NCI-H1417 (cell line): ENCODE data around the gene FBN1.

Source experiments
- DNase-seq, 3 experiments: peaks; one replicate each; lab custom pipeline; 2025; lab: John Stamatoyannopoulos, UW

The FBN1 gene

DNA sequence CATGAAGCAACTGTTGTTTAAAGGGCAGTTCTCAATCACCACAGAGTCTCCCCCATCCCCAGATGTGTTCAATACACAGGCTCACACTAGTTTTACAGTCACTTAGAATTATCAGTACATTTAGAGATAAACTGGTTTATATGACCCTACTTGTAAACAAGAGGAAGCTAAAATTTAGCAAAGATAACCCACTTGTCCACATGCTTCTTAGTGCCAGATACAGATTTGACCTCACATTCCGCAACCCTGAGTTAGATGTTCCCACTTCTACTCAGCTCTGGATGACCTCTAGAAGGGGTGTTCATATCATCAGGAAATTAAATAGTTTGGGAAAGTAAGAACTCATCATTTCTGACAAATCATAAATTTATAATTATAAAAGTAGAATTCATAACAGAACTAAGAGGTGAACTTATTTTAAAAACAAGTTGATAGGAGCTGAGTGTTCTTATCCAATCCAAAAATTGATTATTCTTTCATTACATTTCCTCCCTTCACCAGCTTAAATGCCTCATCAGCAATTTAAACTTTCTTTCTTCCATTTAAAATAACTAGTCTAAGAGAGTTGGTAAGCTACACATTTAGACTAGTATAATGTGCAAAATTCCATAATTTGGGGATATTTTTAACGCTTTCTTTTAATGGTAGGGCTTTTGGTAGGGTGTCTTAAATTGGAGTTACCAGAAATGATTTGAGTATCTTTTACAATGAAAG is 131.2 kb downstream of the FBN1 start:
- no peak for DNase-seq

DNA sequence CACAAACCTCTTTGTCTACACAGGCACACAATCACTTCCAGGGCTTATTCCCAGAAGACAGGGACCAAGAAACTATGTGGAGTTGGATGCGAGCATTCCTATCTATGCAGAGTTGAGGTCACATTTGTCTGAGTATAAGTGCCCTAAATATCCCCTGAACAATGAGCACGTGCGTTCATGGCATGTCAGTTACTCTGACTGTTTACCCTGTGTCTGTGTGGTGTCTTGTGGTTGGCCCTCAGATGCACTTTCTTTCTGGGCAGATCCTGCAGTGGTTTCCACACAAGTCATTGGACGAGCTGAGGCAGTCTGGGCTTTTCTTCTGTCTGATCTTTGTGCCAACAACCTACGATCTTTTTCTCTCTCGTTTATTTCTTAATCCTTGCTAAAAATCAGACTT is 134.5 kb downstream of the FBN1 start:
- no peak for DNase-seq

DNA sequence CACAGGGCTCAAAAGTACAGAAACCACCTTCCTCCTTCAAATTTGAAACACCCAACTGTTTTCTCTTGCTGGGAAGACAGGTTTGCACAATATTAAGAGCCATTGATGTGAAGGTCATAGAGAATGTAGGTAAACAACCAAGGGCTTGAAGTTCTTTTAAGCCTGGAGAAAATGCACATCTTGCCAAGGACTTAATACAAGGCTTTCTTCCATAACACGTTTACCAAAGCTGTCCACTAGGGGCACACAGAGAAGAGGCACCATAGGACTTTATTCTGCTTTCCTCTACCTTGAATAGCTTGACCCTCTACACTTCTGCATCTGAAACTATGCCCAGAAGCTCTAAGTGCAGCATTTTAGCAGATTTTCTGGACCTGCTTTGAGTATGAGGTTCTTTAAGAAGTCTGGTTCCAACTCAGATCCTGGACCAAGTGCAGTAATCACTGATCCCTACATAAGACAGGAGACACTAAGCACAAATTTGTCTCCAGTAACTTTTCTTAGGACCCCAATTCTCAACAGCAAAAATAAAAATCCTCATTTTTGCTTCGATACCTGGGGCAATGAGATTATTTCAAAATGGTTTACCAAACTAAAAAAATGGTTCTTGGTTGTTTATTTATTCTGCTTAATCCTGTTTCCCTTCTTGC is 138.0 kb downstream of the FBN1 start:
- peak in 1 of 3 experiments; percentile 26 for DNase-seq

DNA sequence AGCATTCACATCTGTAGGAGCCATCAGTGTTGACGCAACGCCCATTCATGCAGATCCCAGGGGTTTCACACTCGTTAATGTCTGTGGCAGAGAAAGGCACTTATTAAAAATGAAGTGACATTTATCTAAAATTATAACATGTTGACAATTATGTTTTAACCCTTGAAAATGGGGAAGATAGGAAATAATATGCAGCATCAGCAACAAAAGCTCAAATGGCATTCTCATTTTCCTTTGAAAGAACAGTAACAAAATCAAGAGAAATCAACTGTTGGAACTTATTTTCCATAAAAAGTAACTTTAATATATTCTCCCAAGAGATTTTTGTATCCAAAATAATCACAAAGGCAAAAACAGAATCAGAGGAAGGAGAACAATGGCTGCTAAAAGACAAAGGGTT is 140.4 kb downstream of the FBN1 start:
- peak in 1 of 3 experiments; percentile 9 for DNase-seq

DNA sequence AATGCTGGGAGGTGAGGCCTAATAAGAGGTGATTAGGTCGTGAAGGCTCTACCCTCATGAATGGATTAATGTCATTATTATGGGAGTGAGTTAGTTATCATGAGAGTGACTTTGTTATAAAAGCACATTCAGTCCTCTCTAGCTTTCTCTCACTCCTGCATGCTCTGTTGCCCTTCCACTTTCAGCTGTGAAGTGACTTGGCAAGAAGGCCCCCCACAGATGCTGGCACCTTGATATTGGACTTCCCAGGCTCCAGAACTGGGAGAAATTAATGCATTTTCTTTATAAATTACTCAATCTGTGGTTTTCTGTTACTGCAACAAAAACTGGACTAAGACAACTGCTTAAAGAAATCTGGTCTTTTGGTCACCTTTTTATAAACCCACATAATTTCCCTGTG is 144.3 kb downstream of the FBN1 start:
- no peak for DNase-seq

DNA sequence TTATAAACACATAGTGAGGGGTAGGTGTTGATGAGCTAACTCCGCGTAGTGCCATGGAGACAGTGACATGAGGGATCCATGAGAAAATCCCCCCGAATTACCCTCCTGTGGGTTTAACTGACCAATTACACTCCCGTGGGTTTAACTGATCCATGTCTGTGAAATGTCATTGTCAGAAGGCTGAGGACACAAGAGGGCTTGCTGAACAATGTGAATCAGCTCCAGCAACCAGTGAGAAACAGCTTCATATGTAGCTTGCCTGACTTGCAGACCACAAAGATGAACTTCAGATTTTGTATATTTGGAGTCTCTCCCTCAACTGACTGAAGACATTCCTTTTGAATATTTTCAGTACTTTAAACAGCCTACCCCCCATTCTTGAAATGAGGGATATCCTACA is 144.9 kb downstream of the FBN1 start:
- no peak for DNase-seq

DNA sequence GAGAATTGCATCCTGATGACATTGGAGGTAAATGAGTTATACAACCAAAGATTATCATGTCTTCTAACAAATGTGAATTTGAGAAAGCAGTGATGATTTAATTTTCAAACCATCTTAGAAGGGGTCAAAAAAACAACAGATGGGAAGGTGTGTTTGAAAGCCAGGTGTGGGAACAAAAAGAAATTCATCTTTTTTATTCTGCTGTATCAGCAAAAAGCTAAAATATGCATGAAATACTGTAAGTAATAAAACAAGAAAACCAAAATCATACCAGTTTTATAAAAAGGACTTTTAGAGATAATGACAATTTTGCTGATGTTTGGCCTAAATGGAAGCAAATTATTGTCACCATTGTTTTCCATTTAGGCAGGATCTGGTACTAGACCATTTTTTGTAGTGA is 145.5 kb downstream of the FBN1 start:
- DNase-seq: no peak

DNA sequence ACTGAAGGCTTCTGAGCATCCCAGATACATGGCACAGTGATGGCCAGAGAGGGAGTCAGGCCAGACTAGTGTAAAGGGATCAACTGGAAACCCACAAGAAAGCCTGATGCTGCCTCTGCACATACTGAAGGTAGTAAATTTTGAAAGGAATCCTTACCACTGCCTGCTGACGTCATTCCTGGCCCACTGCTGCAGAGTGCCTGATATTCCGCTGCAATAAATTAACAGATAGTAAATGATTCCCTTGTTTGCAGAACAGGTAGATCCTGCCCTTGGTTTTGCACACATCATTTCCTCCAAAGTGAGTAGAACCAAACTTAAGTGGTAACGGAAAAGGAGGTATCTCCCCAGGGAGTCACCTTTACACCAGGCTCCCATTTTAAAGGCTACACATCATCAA is 146.7 kb downstream of the FBN1 start:
- peak in 1 of 3 experiments; percentile 73 for DNase-seq

DNA sequence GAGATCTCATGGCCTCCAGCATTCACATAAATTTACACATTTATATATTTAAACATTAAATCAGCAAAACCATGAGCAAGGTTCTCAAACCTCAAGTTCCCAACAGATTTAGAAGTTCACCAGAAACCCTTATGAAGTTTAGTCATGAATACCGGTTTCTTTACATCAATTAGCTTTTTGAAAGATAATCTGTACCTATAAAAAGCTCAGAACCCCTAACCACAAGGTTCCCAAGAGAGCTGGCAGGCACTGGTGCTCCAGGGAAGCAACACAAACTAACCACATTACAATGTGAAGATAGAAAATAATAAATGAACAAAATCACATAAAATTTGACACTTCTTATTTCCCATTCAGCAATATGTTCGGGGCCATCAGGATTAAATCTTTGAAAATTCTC is 150.9 kb downstream of the FBN1 start:
- DNase-seq: no peak

DNA sequence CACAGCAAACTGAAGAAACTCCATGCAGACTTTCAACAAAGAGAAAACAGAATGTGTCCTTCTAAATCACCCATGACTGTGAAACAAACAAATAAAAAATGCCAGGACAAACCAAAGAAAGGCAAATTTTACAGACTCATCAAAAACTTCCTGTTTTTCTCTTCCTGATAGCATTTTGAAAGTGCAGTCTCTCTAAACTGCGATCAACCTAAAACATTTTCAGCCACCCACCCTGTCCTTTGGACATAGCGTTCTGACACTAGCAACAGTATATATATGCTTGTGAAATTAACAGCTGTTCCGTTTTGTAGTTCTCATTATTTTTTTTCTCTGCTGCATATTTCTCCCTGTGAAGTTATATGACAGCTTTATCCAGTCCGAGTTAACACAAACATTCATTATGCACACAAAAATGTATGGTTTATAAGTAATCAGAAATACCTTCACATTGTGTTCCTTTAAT is 151.7 kb downstream of the FBN1 start:
- DNase-seq: no peak

DNA sequence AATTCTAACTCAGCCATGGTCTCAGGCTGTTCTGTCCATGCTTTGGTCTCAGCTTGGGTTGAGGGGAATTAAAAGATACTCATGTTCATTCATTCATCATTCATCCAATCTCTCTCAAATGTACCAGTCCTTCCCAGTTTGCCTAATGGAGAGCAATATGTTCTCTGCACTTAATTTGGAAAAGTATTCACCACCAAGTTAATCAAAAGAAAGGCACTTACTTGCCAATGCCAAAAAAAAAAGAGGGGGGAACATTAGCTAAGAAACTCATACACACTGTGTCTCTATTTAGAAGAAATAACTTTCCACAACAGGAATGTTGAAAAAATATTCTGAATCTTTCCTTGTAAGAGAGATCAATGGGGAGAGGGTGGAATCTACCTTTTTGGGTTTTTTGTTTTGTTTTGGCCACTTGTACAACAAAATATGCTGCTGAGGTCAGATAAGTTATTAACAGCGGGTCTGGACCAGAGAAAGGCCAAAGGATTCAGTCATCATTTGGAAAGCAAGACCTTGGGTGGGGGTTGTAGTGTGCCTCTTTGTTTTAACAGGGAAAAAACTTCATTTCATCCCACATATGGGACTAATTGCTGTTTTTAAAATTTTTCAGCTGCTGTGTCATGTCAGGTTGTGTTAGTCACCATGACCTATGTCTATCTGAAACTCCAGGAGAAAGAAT is 152.3 kb downstream of the FBN1 start:
- DNase-seq: no peak

DNA sequence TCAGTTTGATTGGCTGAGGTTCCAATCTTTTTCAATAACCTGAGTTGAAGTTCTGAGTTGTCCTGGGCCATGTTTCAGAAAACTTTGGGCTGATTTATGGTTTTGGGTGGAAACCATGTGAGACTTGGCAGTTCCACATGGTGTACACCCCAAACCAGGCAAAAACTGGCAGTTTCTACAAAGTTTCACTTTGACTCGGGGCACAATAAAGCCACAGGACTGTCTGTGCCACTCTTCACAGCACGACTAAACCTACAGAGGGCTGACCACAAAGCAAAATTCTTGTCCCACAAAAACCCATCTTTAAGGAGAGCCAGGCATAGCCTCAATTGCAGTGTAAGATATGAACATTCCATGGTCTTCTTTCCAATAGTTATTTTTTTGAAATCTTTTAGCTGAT is 159.3 kb downstream of the FBN1 start:
- no peak for DNase-seq

DNA sequence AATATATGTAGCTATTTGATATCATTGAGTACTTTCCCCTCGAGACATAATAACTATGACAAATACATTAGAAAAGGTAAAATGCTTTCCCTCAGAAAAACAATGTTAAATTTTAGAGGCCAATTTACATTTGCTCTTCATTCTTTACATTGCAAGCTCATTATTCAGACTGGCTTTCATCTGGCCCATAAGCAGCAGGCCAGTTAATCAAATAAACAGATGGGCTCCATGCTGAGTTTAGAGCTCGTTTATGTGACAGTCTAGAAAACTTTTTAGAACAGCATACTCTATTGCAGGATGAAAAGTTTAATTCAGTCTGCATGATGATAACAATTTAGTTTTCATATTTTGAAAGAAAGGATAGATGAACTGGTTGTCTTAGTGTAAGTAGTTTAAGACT is 163.7 kb downstream of the FBN1 start:
- DNase-seq: peak in 2 of 3 experiments; percentile 20 to 67

DNA sequence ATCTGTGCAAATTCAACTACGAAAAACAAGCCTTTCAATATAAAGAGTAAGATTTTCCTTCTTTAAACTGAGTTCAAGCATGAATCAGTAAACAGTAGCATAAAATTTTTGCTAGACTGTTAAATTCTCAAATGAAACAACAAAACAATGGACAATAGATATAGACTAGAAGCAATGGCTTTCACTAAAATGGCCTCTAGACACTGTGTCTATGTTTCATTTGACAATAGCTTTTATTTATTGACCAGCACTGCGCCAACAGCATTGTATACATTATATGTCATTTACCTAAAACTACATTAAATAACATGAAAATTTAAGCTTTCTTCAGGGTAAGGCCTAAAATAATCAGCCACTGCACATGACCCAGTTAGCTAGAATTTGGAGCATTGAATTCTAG is 165.8 kb downstream of the FBN1 start:
- DNase-seq: no peak

DNA sequence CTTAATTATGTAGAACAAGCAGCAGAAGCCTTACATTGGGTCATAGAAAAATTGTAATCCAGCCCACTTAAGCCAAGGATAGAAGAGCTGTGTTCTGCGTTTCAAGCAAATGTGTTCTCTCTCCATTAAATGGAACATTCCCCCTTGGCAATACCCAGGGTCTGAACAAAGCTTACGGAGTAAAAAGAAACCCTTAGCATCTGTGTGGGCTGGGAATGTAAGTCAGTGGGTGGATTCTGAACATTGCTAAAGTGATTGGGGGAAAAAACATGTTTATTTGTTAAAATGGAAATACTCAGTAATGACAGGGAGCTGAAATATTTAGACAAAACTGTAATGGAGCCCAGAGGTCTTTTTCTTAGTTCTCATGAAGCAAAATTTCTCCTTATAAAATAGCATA is 166.9 kb downstream of the FBN1 start:
- DNase-seq: no peak

DNA sequence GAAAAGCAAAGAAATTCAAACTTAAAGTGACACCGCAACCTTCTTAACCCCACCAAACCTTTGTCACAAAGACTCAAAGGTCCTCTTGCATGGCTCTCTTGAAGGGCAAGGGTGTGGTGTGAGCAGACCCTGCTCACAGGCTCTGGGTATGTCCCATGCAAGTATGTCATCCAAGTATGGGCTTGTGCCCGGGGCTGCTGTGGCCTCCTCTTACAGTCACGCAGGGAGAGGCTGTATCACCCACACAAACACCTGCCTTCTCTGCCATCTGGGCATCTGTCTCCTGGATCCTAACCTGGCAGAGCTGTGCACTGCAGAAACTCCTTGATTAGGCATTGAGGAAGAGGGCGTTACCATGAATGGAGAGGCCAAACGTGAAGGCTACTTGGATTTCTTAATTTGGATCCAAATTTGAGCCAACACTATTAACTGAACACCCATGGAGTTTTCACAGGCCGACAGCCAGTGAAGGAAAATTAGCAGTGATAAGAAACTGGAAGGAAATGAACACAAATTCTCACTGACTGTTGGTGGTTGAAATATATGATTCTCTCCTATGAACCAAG is 167.6 kb downstream of the FBN1 start:
- peak in 2 of 3 experiments; percentile 3 to 40 for DNase-seq

DNA sequence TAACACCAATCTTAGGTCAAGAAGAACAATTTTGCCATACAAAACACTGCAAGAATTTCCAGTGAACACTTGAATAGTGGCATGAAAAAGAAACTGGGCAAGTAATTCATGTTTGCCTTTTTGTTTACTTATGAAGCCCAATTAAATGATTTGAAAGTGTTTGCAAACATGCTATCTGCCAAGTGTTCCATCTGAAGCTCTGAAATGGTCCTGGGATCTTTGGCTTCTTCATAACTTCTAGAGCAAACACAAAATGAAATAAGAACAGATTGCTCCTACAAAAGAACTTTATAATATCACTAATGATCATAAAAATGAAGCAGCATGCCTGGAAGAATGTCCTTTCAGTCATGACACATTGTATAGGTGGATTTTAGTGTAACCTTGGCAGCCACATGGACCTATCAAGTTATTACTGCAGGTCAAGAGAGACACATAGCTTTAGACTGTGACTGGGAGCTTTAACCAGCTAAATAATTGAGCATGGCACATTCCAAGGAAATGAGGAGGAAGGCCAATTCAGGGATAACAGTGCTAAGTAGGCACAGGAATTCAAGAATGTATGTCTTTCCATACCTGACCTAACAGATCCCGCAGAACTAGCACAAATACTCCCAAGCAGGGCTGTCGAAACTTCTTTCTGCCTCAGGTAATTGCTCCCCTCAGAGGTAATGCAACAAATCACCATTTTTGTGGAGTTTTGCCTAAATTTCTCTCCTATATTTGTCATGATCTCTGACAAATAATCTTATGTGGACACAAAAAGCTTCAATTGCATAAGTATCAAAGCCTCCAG is 169.7 kb downstream of the FBN1 start:
- no peak for DNase-seq

DNA sequence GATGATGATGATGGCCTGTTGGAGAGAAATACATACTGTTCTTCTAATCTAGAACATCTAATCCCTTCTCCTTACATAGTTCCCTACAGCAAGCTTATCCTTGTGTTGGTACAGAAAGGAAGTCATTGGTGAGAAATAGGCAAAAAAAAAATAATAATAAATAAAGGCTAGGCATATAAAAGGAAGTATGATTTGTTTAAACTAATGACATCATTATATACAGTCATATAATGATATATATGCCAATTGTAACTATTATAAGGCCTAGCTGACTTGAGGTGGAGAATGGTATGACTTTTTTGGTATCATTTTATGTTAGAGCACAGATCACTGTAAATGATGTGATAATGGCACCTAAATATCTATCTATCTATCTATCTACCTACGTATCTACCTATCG is 171.8 kb downstream of the FBN1 start:
- no peak for DNase-seq

DNA sequence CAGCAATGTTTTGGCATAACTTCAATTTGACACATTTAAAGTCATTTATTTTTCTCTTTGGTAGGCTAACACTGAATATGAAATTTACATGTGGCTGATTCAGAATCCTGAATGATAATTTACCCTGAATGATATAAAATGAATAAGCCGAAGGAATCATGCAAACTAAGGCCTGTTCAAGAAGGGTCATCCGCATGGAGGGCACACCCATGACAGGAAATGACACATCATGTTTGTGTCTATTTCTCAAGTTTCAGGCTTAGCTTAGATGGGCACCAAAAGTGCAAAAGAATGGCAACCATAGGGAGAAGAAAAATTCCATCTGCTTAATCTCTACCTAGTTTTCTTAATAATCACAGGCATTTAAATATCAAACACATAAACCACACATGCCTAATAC is 172.8 kb downstream of the FBN1 start:
- DNase-seq: no peak

DNA sequence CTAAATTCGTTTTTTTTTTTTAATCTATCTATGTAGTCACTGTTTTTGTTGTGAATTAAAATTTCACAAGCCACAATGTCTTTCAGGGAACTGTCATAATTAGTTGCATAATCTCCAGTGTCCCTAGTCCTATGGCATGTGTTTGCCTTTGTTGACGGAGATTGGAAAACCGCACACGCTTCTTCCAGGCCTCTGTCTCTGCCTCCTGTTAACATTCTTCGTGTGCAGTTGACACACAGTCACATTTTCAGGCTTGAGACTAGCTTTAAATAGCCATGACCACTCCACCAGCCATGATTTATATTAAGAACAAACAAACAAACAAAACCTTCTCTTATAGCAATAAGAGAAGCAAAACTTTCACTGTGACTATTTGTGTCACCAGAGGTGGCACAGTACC is 174.4 kb downstream of the FBN1 start:
- no peak for DNase-seq

DNA sequence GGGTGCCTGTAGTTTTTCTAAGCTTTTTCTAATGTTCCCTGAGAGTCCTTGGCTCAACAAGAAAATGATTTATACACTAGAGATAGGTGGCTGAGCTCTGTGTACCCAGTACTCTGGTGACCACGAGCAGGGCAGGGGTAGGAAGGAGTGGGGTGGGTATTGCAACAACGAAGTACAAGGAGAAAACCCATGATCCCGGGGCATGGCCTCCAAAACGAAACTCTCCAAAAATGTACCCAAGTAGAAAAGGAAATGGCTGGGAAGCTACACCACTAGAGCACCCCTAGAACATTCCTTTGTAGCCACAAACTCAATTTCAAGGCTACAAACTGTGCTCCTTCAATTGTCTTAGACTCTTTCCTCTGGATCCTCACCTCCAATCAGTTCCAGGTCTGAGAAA is 175.4 kb downstream of the FBN1 start:
- DNase-seq: no peak

DNA sequence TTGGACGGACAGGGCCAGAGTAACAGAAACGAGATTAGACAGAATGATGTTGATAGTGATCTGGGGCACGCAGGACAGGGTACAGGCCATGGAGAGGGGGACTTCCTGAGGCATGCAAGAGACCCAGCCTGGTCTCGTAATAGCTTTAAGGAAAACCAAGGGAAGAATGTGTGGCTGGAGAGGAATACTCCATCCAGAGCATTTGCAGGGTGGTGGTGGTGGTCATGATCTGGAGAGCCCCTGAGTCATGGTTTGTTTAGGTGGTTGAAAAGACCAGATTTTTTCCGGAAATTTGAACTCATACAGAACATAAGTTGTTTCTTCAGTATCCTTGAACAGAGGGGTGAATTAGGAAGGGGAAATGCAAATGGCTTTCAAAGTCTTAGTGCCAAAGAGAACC is 175.8 kb downstream of the FBN1 start:
- no peak for DNase-seq
